GM21381 (cell line): ENCODE measurements around the gene RCL1.

Experiments
- ATAC-seq: cut with Tn5 transposase; IDR thresholded peaks from one replicate; pipeline ENCODE4 v1.9.1; 2021; ENCODE audit warnings: mild to moderate bottlenecking, moderate library complexity; ENCODE audit not compliant: unreplicated experiment

RCL1 gene

GRCh38 chr9:4840018-4840417 lies 47.3 kb downstream of the RCL1 start:
- no peak for ATAC-seq

- ATAC-seq: no peak
Observed at GRCh38 chr9:4842213-4842612, 49.5 kb downstream of the RCL1 start.

GRCh38 chr9:4842734-4843133 lies 50.0 kb downstream of the RCL1 start:
- ATAC-seq: no peak

GRCh38 chr9:4844056-4844838 lies 51.5 kb downstream of the RCL1 start:
- no peak for ATAC-seq

GRCh38 chr9:4849369-4849768 lies 56.6 kb downstream of the RCL1 start:
- ATAC-seq: no peak

- ATAC-seq: no peak
Observed at GRCh38 chr9:4850603-4851310, 58.0 kb downstream of the RCL1 start.

- no peak for ATAC-seq
Observed at GRCh38 chr9:4852419-4852818, 59.7 kb downstream of the RCL1 start.

- ATAC-seq: no peak
Observed at GRCh38 chr9:4854265-4854590, 61.5 kb downstream of the RCL1 start.

- no peak for ATAC-seq
Observed at GRCh38 chr9:4855841-4856240, 63.1 kb downstream of the RCL1 start.

GRCh38 chr9:4857163-4857810 lies 64.5 kb downstream of the RCL1 start:
- ATAC-seq: no peak

GRCh38 chr9:4859035-4859434 lies 66.3 kb downstream of the RCL1 start:
- ATAC-seq: no peak

- no peak for ATAC-seq
Observed at GRCh38 chr9:4860383-4860782, 67.6 kb downstream of the RCL1 start.

- ATAC-seq: no peak
Observed at GRCh38 chr9:4861145-4861544, 68.4 kb downstream of the RCL1 start.

GRCh38 chr9:4861736-4862451 lies 69.2 kb downstream of the RCL1 start:
- no peak for ATAC-seq

GRCh38 chr9:4862506-4863250 lies 69.9 kb downstream of the RCL1 start:
- no peak for ATAC-seq

GRCh38 chr9:4864234-4864661 lies 71.5 kb downstream of the RCL1 start:
- ATAC-seq: no peak

GRCh38 chr9:4864698-4865097 lies 72.0 kb downstream of the RCL1 start:
- no peak for ATAC-seq

GRCh38 chr9:4865681-4866080 lies 72.9 kb downstream of the RCL1 start:
- no peak for ATAC-seq

GRCh38 chr9:4866239-4866969 lies 73.7 kb downstream of the RCL1 start:
- ATAC-seq: no peak

GRCh38 chr9:4873066-4873465 lies 80.3 kb downstream of the RCL1 start:
- no peak for ATAC-seq
